ENCODE measurements around the gene LIPA. TPM values are rescaled to one million over a fixed set of nuclear protein-coding genes. Genes with fewer than 3 reads are reported as not detected.

The LIPA gene
- total RNA-seq, 1 experiment from 2014 or later: 40.3 TPM

GRCh38 chr10:89280508-89280907, 28.9 kb upstream of the LIPA start:
- peaks cover 22% of the 10 kb centered on the region for H3K4me1 ChIP-seq (ENCODE audit: insufficient read depth, low read length, poor library complexity, severe bottlenecking)
- POLR2A ChIA-PET (ENCODE audit: low non-redundant PET): no interaction called here

GRCh38 chr10:89279421-89279869, 27.9 kb upstream of the LIPA start:
- Histone ChIP-seq H3K4me1 (ENCODE audit: insufficient read depth, low read length, poor library complexity, severe bottlenecking) (peaks cover 22% of the 10 kb centered on the region), H3K27me3 (replicated peaks; ENCODE audit: insufficient read depth, low read depth, low read length, poor library complexity) (no peaks in the 10 kb centered on the region), H3K36me3 (ENCODE audit: insufficient read depth, low read length, poor library complexity, severe bottlenecking) (no peaks in the 10 kb centered on the region), H3K4me3 (ENCODE audit: low read depth, low read length, poor library complexity, severe bottlenecking) (no peak overlapping the region), H3K27ac (ENCODE audit: low read depth, low read length, poor library complexity, severe bottlenecking) (no peak overlapping the region), H3K9me3 (ENCODE audit: low read depth, low read length, poor library complexity, severe bottlenecking) (no peaks in the 10 kb centered on the region)
- DNase-seq (ENCODE audit: low spot score): no peak
- ChIA-PET POLR2A (ENCODE audit: low non-redundant PET) (no interaction called here), CTCF (interaction anchor here (0.6 kb wide), 1 partner anchor 112 kb away, joined by 7 read pairs; no protein-coding TSS in a partner anchor)
- TF ChIP-seq EZH2 (IDR thresholded peaks at IDR 0.05; ENCODE audit: borderline replicate concordance, low read depth, low read length, poor library complexity, severe bottlenecking) (no peak), CTCF (conservative IDR thresholded peaks at IDR 0.05; ENCODE audit: low read depth, low read length) (no peak)
- no TSS peak for BruUV-seq (replicated peaks)
- intact Hi-C loops (cut with micrococcal nuclease; ENCODE audit: unreplicated experiment): no loop called here

More at GRCh38 chr10:89280508-89280907, 28.9 kb upstream of the LIPA start:
- no peak for TF ChIP-seq EZH2 (IDR thresholded peaks at IDR 0.05; ENCODE audit: borderline replicate concordance, low read depth, low read length, poor library complexity, severe bottlenecking)
- TF ChIP-seq CTCF (conservative IDR thresholded peaks at IDR 0.05; ENCODE audit: low read depth, low read length): no peak
- DNase-seq (ENCODE audit: low spot score): no peak
- no TSS peak for BruUV-seq (replicated peaks)
- no peak overlapping the region for H3K27ac ChIP-seq (ENCODE audit: low read depth, low read length, poor library complexity, severe bottlenecking)
- CTCF ChIA-PET: no interaction called here
- no peaks in the 10 kb centered on the region for H3K27me3 ChIP-seq (replicated peaks; ENCODE audit: insufficient read depth, low read depth, low read length, poor library complexity)
- H3K9me3 ChIP-seq (ENCODE audit: low read depth, low read length, poor library complexity, severe bottlenecking): no peaks in the 10 kb centered on the region
- no peaks in the 10 kb centered on the region for H3K36me3 ChIP-seq (ENCODE audit: insufficient read depth, low read length, poor library complexity, severe bottlenecking)
- intact Hi-C loops (cut with micrococcal nuclease; ENCODE audit: unreplicated experiment): no loop called here
- no peak overlapping the region for H3K4me3 ChIP-seq (ENCODE audit: low read depth, low read length, poor library complexity, severe bottlenecking)

GRCh38 chr10:89278900-89279392, 27.4 kb upstream of the LIPA start:
- DNase-seq (ENCODE audit: low spot score): no peak
- BruUV-seq (replicated peaks): no TSS peak
- no peak overlapping the region for H3K27ac ChIP-seq (ENCODE audit: low read depth, low read length, poor library complexity, severe bottlenecking)
- CTCF ChIA-PET: interaction anchor here (0.6 kb wide), 1 partner anchor 113 kb away, joined by 7 read pairs; no protein-coding TSS in a partner anchor
- no peaks in the 10 kb centered on the region for H3K9me3 ChIP-seq (ENCODE audit: low read depth, low read length, poor library complexity, severe bottlenecking)
- no peaks in the 10 kb centered on the region for H3K36me3 ChIP-seq (ENCODE audit: insufficient read depth, low read length, poor library complexity, severe bottlenecking)
- H3K4me3 ChIP-seq (ENCODE audit: low read depth, low read length, poor library complexity, severe bottlenecking): no peak overlapping the region
- H3K27me3 ChIP-seq (replicated peaks; ENCODE audit: insufficient read depth, low read depth, low read length, poor library complexity): no peaks in the 10 kb centered on the region
- intact Hi-C loops (cut with micrococcal nuclease; ENCODE audit: unreplicated experiment): no loop called here
- H3K4me1 ChIP-seq (ENCODE audit: insufficient read depth, low read length, poor library complexity, severe bottlenecking): peaks cover 22% of the 10 kb centered on the region
- no peak for TF ChIP-seq EZH2 (IDR thresholded peaks at IDR 0.05; ENCODE audit: borderline replicate concordance, low read depth, low read length, poor library complexity, severe bottlenecking)
- no peak for TF ChIP-seq CTCF (conservative IDR thresholded peaks at IDR 0.05; ENCODE audit: low read depth, low read length)
- POLR2A ChIA-PET (ENCODE audit: low non-redundant PET): no interaction called here

Measured in A673 (cell line).